GM19397 (cell line): ENCODE data around the gene LANCL1.
"Not testable (repeated sequence)": the region's sequence is repeated elsewhere in the genome, so short reads cannot be mapped to it uniquely, and the experiment has no call there.

Source experiments
- ATAC-seq: cut with Tn5 transposase; IDR thresholded peaks from one replicate; pipeline ENCODE4 v1.9.1; 2021; ENCODE audit warnings: mild to moderate bottlenecking, moderate library complexity; ENCODE audit not compliant: unreplicated experiment

LANCL1 gene

DNA sequence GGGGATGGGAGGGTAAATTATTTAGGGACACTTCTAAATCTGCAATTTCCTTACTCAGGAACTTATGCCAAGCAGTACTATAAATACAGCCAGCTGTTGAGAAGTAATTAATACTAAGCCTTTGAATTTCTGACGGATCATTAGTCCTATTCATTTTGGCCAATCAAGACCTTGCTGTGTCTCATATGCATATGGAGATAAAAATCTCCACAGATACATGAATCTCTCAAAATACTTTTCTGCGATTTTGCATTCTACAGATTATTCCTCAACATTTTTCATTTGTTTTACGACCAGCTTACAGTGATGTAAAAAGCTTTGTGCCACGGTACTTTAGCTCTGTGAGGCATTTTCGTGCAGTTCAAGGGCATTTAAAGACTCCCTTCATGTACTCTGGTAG, 16.7 kb downstream of the LANCL1 start:
- ATAC-seq: peak; percentile 6

DNA sequence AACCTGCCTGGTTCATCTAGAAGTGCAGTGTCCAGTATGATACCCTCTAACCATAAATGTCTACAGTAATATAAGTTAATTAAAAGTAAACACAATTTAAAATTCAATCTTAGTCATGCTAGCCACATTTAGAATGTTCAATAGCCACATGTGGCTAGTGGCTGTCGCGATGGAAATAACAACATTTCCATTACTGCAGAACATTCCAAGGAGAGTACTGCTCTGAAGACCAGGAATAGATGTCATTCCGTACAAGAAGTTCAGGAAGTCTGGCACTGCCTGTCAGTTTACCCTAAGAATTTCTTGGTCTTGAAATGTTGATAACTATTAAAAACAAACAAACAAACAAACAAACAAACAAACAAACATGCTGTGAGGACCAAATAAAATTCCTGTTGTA, 17.2 kb downstream of the LANCL1 start:
- no peak for ATAC-seq

DNA sequence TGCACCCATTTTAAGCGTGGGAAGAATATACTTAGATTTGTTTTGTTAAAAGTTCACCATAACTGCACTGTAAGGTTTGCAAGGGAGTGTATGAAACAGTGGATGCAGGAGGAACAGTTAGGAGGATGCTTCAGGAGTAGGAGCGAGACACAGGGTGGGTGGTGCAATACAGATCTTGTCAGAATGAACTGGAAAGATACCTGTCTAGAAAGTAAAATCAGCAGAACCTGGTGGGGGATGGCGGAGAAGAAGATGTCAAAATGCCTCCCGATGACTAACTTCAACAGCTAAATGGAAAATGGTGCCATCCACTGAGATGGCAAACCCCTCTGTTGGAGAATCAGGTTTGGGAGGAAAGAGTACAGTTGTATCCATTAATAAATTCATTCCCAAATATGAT, 18.2 kb downstream of the LANCL1 start:
- no peak for ATAC-seq

DNA sequence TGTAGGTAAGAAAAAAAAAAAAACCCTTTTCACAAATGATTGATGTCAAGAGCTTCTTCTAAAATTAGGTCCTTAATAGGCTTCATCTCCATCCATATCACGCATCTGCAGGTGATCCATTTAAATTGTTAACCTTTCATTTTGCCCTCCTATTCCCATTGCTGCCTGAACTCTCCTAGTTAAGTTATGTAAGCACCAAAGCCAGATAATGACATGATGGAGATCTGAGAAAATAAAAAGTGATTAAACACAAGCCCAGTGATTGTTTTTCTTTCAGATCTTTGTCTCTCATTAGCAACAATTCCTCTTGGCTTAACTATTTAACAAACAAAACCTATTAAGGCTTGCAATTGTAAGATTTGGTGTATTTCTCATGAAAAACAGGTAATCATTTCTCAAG, 20.0 kb downstream of the LANCL1 start:
- ATAC-seq: no peak

DNA sequence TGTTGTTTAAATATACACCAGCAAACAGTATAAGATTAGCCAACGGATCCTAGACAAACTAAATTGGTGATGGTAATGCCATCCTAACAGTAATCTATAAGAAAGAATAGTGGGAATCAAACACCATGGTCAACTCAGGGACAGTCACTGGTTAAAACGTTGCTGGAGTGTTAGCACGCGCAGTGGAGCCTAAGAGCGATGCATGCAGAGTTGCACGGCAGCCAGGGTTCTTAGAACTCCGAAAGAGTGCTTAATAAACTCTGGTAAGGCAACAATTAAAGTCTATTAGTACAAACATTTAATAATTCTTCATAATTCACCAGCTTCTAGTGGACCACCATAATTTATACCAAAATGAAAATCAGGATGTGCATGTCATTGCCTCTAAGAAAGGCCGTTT, 22.2 kb downstream of the LANCL1 start:
- no peak for ATAC-seq

DNA sequence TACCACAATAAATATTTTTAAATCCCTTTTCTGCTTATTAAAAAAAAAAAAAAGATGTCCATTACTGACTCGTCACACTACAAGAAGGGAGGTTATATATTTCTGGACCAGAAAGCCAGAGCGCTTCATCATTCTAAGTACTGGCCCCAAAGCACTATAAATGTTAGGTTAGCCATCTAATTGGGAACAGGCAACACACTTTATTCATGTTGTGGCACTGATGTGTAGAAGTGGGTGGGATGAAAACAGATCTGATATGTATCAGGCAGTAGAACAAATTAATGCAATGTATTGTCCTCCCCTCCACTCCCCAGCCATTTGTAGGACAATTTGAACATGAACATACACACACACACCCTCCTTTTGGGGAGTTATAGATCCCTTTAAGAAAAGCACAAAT, 24.4 kb downstream of the LANCL1 start:
- no peak for ATAC-seq

DNA sequence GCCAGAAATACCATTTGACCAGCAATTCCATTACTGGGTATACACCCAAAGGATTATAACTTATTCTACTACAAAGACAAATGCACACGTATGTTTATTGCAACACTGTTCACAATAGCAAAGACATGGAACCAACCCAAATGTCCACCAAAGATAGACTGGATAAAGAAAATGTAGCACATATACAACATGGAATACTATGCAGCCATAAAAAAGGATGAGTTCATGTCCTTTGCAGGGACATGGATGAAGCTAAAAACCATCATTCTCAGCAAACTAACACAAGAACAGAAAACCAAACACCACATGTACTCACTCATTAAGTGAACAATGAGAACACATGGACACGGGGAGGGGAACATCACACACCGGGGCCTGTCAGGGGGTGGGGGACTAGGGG, 25.6 kb downstream of the LANCL1 start:
- not testable (repeated sequence) for ATAC-seq

DNA sequence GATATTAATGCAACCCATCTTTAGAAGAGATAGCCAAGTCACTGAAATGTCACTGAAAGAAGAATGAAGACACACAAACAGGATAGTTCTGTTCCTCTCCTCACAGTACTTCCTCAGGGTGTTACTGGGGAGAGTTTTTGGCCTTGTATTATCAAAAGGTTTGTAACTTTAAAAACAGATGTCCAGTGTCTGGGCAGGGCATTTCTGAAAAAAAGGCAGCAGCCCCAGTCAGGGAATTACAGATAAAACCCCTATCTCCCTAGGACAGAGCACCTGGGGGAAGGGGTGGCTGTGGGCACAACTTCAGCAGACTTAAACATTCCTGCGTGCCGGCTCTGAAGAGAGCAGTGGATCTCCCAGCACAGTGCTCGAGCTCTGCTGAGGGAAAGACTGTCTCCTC, 30.8 kb downstream of the LANCL1 start:
- no peak for ATAC-seq

DNA sequence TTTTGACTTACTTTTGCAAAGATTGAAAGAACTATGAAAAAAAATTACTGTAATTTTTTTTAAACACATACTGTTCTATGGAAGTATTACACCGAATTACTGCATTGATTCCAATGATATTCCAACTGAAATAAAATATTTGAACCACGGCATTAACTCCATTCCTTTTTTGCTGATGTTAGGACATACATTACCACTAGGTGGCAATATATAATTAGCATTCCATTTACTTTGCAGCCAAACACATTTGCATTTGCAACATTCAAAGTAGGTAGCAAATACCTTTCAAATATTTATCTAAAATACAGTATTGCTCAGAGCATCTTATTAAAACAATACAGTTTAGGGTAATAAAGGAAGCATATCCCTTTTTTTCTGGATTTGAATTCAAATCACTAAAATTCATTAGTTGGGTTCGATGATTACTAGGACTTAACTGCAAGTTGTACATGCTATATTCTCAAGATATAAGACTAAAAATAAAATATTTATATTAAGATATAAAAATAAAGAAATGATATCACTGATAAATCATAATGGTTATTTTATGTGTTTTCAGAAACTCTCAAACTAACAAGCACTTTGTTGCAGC, 31.3 kb downstream of the LANCL1 start:
- no peak for ATAC-seq

DNA sequence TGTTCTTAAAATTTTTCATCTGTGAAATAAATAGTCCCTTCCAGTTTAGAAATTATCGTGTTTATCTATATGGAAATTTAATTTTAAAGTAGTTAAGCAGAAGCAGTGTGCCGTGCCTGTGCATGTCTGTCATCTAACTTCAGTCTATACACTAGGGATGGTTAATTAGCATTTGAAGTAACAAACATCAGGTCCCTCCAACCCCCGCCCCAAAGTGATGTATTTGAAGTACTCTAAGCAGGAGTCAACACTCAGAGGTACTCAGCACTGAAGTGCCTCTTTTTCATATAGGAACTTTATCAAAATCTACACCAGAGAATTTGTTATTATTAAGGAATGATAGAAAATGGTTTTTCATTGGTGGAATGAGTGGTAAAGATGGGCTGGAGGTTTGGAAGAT, 33.0 kb downstream of the LANCL1 start:
- ATAC-seq: no peak

DNA sequence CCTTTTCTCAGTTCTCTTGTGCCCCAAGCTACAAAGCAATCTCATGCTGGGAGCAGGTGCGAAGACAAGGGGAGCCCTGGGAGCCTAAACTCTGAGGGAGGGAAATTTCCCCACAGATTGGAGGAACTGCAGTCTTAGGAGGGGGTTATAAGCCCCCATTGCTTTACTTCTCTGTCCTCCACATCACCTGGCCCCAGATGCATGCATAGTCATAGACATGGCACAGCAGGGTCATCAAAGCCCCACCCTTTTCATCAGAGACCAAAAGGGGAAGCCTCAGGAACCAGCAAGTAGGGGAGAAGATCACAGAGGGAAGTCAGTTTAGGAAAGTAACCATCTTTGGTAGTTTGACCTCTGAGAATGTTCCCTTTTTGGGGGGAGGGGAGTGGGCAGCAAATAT, 33.7 kb downstream of the LANCL1 start:
- peak; percentile 21 for ATAC-seq

DNA sequence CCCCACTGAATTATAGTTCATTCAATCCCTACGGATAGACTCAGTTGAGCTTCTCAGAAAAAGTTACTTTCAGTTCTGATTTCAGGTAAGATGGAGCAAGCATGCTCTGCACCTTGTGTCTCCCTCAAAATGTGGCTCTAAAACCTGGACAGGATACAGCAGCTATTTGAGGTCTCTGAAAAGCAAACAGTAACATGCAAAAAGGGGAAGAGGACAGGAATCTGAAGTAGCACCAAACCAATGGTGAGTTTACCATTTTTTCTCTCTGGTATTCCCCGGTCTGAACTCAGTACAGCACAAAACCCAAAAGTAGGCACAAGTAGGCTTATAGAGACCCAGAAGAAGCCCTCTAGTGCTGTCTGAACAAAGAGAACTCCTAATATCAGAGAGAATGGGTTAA, 34.1 kb downstream of the LANCL1 start:
- ATAC-seq: peak; percentile 68

DNA sequence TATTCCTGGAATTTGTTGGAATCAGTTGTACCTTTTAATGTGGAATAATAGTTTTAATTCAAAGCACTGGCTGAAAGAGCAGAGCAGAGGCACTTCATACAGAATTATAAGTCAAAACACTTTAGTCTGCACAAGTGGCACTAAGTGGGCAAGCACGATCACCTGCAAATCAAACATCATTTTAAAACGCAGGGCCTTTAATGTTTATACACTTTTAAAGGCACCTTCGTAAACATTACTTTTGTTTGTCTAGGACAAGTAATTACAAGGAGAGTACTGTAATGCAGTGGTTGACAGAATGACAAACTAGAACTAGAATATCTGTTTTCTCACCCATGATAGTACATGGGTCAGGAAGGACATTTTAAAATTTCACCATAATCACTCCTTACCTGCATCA, 36.4 kb downstream of the LANCL1 start:
- ATAC-seq: no peak

DNA sequence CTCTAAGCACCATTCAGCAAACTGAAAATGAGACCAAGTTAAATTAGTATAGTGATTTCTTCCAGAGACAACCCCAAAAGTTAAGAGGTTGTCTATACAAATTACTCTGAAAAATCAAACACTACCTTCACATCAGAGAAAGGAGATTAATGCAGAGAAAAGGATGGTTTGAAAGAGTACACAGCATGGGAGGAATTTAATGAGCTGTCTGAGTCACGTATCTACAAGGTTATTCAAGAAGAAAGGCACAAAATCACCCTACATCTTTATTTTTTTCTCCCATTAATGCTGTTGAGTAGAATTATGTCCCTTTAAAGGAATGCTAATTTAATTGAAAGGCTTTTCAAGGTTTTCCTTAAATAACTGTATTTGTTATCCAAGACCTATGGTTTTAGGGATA, 41.1 kb downstream of the LANCL1 start:
- no peak for ATAC-seq

DNA sequence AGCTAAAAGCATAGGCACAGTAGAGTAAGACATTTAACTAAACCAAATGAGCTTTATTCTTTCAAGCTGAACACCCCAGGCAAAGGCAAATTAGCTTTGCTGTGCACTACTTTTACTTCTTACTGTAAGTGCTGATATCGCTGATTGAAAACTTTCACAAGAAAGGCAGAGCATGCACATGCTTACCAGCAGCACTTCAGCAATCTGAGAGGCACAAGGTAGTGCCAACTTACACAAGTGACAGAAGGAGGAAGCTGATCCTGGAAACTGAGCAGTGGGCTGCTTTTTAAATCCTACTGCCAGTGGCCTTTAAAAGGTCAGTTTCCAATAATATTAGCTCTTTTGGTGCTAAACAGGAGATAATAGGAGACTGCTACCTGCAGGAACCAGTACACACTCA, 43.9 kb downstream of the LANCL1 start:
- no peak for ATAC-seq

DNA sequence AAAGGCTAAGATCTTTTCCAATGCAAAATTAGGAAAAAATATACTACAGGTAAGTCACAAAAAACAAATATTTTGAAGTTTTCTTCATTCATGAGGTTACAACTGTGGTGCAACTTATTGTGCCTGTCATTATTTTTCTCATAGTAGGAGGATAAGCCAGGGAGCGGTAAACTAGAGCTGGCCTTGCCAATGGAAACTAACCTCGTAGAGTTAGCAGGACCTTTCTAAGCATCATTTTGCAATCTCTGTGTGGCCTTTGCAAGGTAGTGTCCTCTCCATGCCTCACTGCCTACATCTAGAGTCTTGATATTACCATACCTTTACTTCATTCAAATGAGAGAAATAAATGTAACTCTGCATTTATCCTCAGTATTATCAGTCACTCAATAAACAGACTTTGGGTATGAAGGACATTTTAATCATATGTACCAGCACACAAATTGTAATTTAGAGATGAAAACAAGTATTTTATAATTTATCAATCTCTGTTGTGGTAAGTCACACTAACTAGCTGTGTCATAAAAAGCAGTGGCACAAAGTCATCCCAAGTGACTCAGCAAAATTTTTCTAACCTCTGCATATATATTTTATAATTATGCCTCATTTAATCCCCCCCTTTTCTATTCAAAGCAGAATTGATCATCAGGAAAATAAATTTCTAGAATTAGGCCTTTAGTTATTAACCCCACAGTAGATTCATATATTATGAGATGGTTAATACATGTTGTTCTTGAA, 47.0 kb downstream of the LANCL1 start:
- ATAC-seq: no peak

DNA sequence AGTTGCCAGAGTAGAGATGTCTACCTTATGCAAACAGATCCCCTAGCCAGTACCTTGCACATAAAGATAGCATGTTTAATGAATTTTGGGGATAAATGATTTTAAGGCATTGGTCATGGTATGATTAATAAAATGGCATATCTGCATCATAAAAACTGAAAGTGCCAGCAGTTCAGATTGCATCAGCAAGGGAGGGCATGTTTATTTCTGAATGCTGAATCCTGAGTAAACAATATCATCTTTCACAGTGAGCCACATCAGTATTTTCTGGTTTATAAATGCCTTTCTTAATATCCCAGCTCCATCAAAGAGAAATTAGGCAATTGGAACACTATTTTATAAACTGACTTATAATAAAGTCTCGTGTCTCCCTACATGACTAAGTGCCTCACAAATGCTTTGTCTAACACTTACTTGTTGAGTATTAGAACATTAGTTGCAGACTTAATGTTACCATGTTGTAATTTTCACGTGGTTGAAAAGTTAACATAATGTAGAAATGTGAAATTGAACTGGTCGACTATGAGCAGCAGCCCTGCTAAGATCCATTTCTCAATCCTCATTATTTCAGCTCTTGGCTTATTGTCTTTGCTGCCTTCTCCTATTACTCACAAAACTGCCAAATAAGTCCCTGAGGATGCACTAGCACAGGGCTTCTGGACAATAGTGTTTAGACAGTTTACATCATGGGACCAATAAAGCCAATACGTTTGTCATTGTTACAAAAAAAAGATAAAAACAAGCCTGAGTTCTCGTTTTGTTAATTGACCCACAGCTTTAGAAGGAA, 48.0 kb downstream of the LANCL1 start:
- no peak for ATAC-seq

DNA sequence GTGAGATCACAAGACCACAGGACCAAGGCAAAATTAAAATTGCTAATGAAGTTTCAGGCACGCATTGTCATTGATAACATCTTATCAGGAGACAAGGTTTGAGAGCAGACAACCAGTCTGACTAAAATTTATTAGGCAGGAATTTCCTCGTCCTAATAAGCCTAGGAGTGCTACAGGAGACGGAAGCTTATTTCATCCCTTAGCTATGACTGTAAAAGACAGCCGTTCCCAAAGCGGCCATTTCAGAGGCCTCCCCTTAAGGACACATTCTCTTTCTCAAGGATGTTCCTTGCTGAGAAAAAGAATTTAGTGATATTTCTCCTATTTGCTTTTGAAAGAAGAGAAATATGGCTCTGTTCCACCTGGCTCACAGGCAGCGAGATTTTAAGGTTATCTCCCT, 49.2 kb downstream of the LANCL1 start:
- ATAC-seq: not testable (repeated sequence)

DNA sequence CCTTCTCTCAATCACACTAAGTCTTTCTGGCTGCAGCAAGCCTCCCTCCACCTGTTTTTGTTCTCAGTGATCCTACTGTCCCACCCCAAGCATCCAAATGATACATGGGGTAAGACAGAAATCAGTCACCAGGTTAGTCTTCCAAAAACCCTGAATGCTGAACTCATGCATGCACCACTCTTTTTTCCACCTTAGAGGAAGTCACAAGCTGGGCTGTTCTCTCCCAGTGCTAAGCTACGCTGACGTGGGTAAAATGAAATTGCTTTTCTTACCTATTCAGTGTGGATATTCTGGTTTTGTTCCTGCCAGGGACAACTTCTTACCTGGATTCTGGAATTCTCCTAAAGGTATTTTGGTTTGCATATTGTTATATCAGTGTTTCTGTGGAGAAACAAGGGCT, 54.2 kb downstream of the LANCL1 start:
- ATAC-seq: no peak

DNA sequence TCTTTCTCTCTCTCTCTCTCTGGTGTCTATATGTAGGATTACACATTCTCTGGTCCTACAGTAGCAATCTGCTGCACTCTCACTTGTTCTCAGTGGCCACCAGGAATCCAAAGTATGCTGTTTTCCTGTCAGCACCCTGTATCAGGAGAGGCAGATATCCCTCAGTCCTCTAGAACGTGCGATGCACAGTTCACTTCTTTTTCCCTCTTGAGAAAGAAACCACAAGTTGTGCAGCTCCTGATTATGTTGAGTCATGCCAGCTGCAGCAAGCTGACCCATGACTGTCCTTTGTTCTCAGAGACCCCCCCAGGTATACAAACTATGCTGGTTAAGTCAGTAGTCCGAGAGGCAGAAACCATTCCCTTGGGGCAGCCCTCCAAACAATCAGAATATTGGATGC, 54.6 kb downstream of the LANCL1 start:
- ATAC-seq: no peak

DNA sequence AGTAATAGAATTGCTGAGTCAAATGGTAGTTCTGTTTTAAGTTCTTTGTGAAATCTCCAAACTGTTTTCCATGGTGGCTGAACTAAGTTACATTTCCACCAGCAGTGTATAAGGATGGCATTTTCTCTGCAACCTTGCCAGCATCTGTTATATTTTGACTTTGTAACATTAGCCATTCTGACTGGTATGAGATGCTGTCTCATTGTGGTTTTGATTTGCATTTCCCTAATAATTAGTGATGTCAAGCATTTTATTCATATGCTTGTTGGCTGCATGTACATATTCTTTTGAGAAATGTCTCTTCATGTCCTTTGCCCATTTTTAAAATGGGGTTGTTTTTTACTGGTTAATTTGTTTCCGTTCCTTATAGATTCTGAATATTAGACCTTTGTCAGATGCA, 63.9 kb downstream of the LANCL1 start:
- no peak for ATAC-seq

DNA sequence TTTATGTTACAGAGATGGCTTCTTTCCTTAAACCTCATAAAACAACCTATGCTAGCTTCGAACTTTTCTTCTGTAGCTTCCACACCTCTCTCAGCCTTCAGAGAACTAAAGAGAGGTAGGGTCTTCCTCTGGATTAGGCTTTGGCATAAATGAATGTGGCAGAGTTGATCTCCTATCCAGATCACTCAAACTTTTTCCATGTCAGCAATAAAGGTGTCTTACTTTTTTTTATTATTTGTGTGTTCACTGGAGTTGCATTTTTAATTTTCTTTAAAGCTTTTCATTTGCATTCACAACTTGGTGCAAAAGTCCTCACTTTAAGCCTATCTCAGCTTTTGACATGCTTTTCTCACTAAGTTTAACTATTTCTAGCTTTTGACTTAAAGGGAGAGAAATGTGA, 66.0 kb downstream of the LANCL1 start:
- ATAC-seq: no peak
